CD14-positive monocyte (primary cell): ENCODE measurements around the gene FAM228B. TPM values are rescaled to one million over a fixed set of nuclear protein-coding genes. Genes with fewer than 3 reads are reported as not detected.
A peak's percentile ranks its signal among the peaks of the same experiment; 100 is the strongest.

Experiments used
- DNase-seq, 3 donors: peaks; one replicate each; pipeline ENCODE4 v3.0.0-alpha.2; 2011 to 2022
- H2AFZ ChIP-seq: 2 replicates; pipeline ENCODE4 v1.6.0; 2012; ENCODE audit warnings: mild to moderate bottlenecking, low read depth, low read length, inconsistent platforms; ENCODE audit not compliant: insufficient read depth, poor library complexity, severe bottlenecking
- H3K27ac ChIP-seq, 2 donors: 1 replicate in 1 of 2; 2 replicates in 1 of 2; pipeline ENCODE4 v1.5.1; 2012 to 2013; ENCODE audit warnings: low read length in 2 of 2, control low read depth in 1 of 2, inconsistent platforms in 1 of 2, low read depth in 1 of 2, mild to moderate bottlenecking in 1 of 2
- H3K27me3 ChIP-seq, 2 donors: one replicate each; pipeline versions ENCODE4 v1.6.0 to v1.6.1; 2011 to 2013; ENCODE audit warnings: low read length in 2 of 2; ENCODE audit not compliant: control insufficient read depth in 2 of 2, insufficient read depth in 2 of 2
- H3K36me3 ChIP-seq, 2 donors: replicated peaks in 1 of 2; 1 replicate in 1 of 2; 2 replicates in 1 of 2; pipeline versions ENCODE4 v1.5.1 to v1.6.1; 2012 to 2013; ENCODE audit warnings: low read length in 2 of 2, control low read depth in 1 of 2, inconsistent platforms in 1 of 2, mild to moderate bottlenecking in 1 of 2; ENCODE audit not compliant: insufficient read depth in 2 of 2, control insufficient read depth in 1 of 2
- H3K4me1 ChIP-seq, 2 donors: 1 replicate in 1 of 2; 2 replicates in 1 of 2; pipeline versions ENCODE4 v1.5.1 to v1.6.1; 2012 to 2013; ENCODE audit warnings: low read length in 2 of 2, control low read depth in 1 of 2, inconsistent platforms in 1 of 2, mild to moderate bottlenecking in 1 of 2, moderate library complexity in 1 of 2; ENCODE audit not compliant: insufficient read depth in 2 of 2, control insufficient read depth in 1 of 2
- H3K4me2 ChIP-seq: replicated peaks from 2 replicates; pipeline ENCODE3; 2012; ENCODE audit warnings: low read length, moderate library complexity, mild to moderate bottlenecking; ENCODE audit not compliant: poor library complexity, severe bottlenecking; ENCODE audit errors: extremely low read depth
- H3K4me3 ChIP-seq, 3 experiments: fragments of 200-600 bp in 1 of 3; sonication (generic) in 1 of 3; replicated peaks in 1 of 3; 1 replicate in 2 of 3; 2 replicates in 1 of 3; pipeline ENCODE4 v1.5.1; 2011 to 2013; ENCODE audit warnings: low read length in 3 of 3, mild to moderate bottlenecking in 3 of 3, control low read depth in 2 of 3, low read depth in 2 of 3, inconsistent platforms in 1 of 3, moderate library complexity in 1 of 3
- H3K79me2 ChIP-seq: 2 replicates; pipeline ENCODE4 v1.6.0; 2012; ENCODE audit warnings: mild to moderate bottlenecking, control low read depth, inconsistent platforms, low read length, moderate library complexity; ENCODE audit not compliant: insufficient read depth
- H3K9ac ChIP-seq: 2 replicates; pipeline ENCODE4 v1.6.0; 2017; ENCODE audit warnings: low read length, mild to moderate bottlenecking; ENCODE audit not compliant: insufficient read depth, poor library complexity, severe bottlenecking
- H3K9me3 ChIP-seq, 2 donors: replicated peaks in 1 of 2; 1 replicate in 1 of 2; 2 replicates in 1 of 2; pipeline versions ENCODE4 v1.5.1 to v1.6.1; 2012 to 2013; ENCODE audit warnings: low read length in 2 of 2, control low read depth in 1 of 2; ENCODE audit not compliant: control insufficient read depth in 1 of 2, insufficient read depth in 1 of 2
- H4K20me1 ChIP-seq: 2 replicates; pipeline ENCODE4 v1.6.0; 2012; ENCODE audit warnings: mild to moderate bottlenecking, low read length, control low read depth, moderate library complexity; ENCODE audit not compliant: insufficient read depth
- H3K27ac Mint-ChIP-seq, 7 donors: one replicate each; pipeline ENCODE4 v1.8.0; 2020; ENCODE audit warnings: mild to moderate bottlenecking in 7 of 7, mixed read lengths in 7 of 7, moderate library complexity in 6 of 7, inconsistent platforms in 2 of 7
- H3K27me3 Mint-ChIP-seq, 3 donors: one replicate each; pipeline ENCODE4 v1.8.0; 2021 to 2022; ENCODE audit warnings: low read depth in 3 of 3, mild to moderate bottlenecking in 3 of 3, mixed read lengths in 3 of 3, moderate library complexity in 3 of 3, inconsistent platforms in 1 of 3
- H3K36me3 Mint-ChIP-seq, 2 donors: one replicate each; pipeline ENCODE4 v1.8.0; 2020; ENCODE audit warnings: mixed read lengths in 2 of 2, inconsistent platforms in 1 of 2, mild to moderate bottlenecking in 1 of 2
- H3K4me1 Mint-ChIP-seq: one replicate; pipeline ENCODE4 v1.8.0; 2020; ENCODE audit warnings: mild to moderate bottlenecking, mixed read lengths
- H3K4me3 Mint-ChIP-seq, 2 donors: one replicate each; pipeline ENCODE4 v1.8.0; 2020; ENCODE audit warnings: mild to moderate bottlenecking in 2 of 2, mixed read lengths in 2 of 2, moderate library complexity in 1 of 2
- H3K9me3 Mint-ChIP-seq, 7 donors: one replicate each; pipeline ENCODE4 v1.8.0; 2020 to 2022; ENCODE audit warnings: mixed read lengths in 7 of 7, mild to moderate bottlenecking in 6 of 7, moderate library complexity in 6 of 7, inconsistent platforms in 2 of 7
- WGBS: methylation state at CpG from one replicate; pipeline ENCODE4 v1.1.5; 2013; ENCODE audit warnings: missing lambda C conversion rate; ENCODE audit not compliant: insufficient coverage; 5-methylcytosine and 5-hydroxymethylcytosine counted together
- intact Hi-C, 2 donors: fragments of 100-400 bp; cut with micrococcal nuclease; formaldehyde crosslinking; loops; one replicate each; pipeline versions ENCODE4 v1.15.0 to v1.15.1; 2023
- polyA plus RNA-seq, 3 donors: library from polyadenylated mRNA; depleted of rRNA in 1 of 3; unstranded in 2 of 3; stranded (reverse) in 1 of 3; fragments of 300-500 nt in 2 of 3; fragments of >200 nt in 1 of 3; fragmentation: Illumina TruSeq in 2 of 3; gene quantifications; 1 replicate in 2 of 3; 2 replicates in 1 of 3; pipeline ENCODE4 v1.2.3, GENCODE V29; 2012 to 2021
- TF ChIP-seq, protein P1 (sequence below): fragments of 200-600 bp; IDR thresholded peaks from one replicate; pipeline ENCODE4 v1.8.0; 2022; ENCODE audit warnings: antibody characterized with exemption, mild to moderate bottlenecking

FAM228B gene
- polyA plus RNA-seq, 3 donors: 6.5 to 16.1 (median 7.5) TPM

DNA sequence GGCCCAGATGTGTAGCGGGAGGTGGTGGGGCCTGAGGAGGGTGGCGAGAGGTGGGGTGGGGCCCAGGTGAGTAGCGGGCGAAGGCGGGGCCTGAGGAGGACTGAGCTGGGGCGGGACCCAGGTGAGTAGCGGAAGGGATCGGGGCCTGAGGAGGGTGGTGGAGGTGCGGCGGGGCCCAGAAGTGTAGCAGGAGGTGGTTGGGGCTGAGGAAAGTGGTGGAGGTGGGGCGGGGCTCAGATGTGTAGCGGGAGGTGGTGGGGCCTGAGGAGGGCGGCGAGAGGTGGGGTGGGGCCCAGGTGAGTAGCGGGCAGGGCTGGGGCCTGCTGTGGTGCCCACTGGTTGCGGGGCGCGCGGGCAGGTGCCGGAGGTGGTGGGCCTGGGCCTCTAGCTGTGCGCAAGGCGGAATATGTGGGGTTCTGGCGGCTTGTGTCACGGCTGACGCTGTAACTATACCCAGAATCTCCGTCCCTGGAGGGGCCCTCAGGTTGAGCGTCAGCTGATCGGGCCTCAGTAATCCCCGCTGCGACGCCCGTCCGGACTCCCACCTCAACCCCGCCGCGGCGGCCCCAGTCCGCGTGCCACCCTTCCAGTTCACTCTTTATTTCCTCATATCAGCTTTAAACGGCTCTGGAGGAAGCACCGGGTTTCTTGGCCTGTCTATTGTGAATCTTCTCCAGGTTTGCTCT, 46.3 kb upstream of the FAM228B start:
- Mint-ChIP-seq H3K27me3 (no peaks in the 10 kb centered on the region), H3K4me1 (peaks cover 35% of the 10 kb centered on the region), H3K4me3 (peak overlapping the region; percentile 95 to 100), H3K9me3 (peaks cover 0 to 3% (median 0%) of the 10 kb centered on the region in 7 donors), H3K27ac (peak overlapping the region; percentile 94 to 99 (median 98)), H3K36me3 (peaks cover 20 to 31% of the 10 kb centered on the region in 2 donors)
- intact Hi-C loops: no loop called here
- Histone ChIP-seq H3K9ac (peak overlapping the region; percentile 84), H3K79me2 (peaks cover 75% of the 10 kb centered on the region), H3K4me1 (peaks cover 32 to 48% of the 10 kb centered on the region in 2 donors), H4K20me1 (peaks cover 3% of the 10 kb centered on the region), H3K4me3 (peak overlapping the region; percentile 56 to 94 (median 86)), H2AFZ (peak overlapping the region; percentile 91), H3K36me3 (peaks cover 16 to 41% of the 10 kb centered on the region in 2 donors), H3K4me2 (peak overlapping the region; percentile 95), H3K9me3 (no peaks in the 10 kb centered on the region), H3K27me3 (no peaks in the 10 kb centered on the region), H3K27ac (peak overlapping the region; percentile 67 to 89)
- peak; percentile 27 to 43 (median 38) for DNase-seq
- TF ChIP-seq, protein P1, sequence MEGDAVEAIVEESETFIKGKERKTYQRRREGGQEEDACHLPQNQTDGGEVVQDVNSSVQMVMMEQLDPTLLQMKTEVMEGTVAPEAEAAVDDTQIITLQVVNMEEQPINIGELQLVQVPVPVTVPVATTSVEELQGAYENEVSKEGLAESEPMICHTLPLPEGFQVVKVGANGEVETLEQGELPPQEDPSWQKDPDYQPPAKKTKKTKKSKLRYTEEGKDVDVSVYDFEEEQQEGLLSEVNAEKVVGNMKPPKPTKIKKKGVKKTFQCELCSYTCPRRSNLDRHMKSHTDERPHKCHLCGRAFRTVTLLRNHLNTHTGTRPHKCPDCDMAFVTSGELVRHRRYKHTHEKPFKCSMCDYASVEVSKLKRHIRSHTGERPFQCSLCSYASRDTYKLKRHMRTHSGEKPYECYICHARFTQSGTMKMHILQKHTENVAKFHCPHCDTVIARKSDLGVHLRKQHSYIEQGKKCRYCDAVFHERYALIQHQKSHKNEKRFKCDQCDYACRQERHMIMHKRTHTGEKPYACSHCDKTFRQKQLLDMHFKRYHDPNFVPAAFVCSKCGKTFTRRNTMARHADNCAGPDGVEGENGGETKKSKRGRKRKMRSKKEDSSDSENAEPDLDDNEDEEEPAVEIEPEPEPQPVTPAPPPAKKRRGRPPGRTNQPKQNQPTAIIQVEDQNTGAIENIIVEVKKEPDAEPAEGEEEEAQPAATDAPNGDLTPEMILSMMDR: no peak
- under 1% methylated on average over 38 of the region's 41 CpGs for WGBS

DNA sequence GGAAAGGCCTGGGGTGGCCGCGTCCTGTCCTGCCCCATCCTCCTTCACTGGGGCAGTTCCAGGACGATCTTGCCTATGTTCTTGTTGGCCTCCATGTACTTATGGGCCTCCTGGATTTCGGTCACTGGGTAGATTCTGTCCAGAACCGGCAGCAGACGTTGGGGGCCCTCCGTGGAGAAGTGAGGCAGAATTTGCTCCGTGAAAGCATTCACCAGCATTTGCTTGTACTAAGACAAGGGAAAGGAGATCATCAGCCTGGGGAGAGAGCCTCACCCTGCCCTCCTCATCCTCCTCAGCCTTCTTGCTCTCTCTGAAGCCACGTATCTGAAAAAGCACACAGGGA, 45.8 kb upstream of the FAM228B start:
- peaks cover 76% of the 10 kb centered on the region for H3K79me2 ChIP-seq
- peak overlapping the region; percentile 91 for H2AFZ ChIP-seq
- Mint-ChIP-seq H3K4me3 (peak overlapping the region; percentile 95 to 100), H3K9me3 (peaks cover 0 to 3% (median 0%) of the 10 kb centered on the region in 7 donors), H3K27ac (peak overlapping the region; percentile 94 to 99 (median 98)), H3K27me3 (no peaks in the 10 kb centered on the region), H3K4me1 (peaks cover 40% of the 10 kb centered on the region), H3K36me3 (peaks cover 20 to 31% of the 10 kb centered on the region in 2 donors)
- intact Hi-C loops: no loop called here
- H3K4me1 ChIP-seq: peaks cover 38 to 53% of the 10 kb centered on the region in 2 donors
- no peaks in the 10 kb centered on the region for H3K9me3 ChIP-seq
- H3K9ac ChIP-seq: peak overlapping the region; percentile 84
- no peaks in the 10 kb centered on the region for H3K27me3 ChIP-seq
- peak overlapping the region; percentile 67 to 89 for H3K27ac ChIP-seq
- WGBS: 5% methylated on average over 3 of the region's 9 CpGs
- DNase-seq: no peak
- peaks cover 13 to 40% of the 10 kb centered on the region in 2 donors for H3K36me3 ChIP-seq
- H3K4me3 ChIP-seq: peak overlapping the region; percentile 56 to 94 (median 86)
- peak overlapping the region; percentile 95 for H3K4me2 ChIP-seq
- TF ChIP-seq, protein P1: no peak
- H4K20me1 ChIP-seq: no peaks in the 10 kb centered on the region
